ENCODE measurements around the gene MYRF.

MYRF gene

DNA sequence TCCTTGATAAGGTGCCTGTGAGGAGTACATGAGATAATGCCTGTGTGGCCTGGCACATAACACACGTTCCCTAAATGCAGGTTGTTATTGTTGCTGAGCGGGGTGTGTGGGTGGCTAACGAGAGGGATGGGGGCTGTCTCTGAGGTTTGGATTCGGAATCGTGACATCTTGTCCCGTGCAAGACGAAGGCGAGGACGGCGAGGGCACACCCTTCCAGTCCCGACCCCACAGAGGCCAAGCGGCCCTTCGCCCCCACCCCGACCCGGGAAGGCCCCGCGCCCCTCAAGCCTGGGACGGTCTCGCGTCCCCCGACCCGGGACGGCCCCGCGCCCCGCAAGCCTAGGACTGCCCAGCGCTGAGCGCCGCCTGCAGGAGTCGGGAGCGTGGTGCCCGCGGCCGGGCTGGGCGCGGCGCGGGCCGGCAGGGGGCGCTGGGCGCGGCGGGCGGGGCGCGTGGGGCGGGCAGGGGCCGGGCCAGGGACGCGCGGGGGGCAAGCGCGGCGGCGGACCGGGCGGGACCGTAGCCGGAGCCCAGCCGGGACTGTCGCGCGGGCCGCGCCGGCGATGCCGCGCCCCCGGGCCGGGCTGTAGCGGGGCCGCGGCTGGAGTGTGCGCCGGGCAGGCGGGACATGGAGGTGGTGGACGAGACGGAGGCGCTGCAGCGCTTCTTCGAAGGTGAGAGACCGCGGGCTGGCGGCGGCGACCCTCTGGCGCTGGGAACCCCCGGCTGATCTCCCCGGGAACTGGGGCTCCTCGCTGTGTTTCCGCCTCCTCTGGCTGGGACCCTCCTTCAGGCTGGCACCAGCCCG, at the start of gene MYRF:
Gene MYRF (plus strand): TSS at position 520 of the 808 bp plus-strand sequence. CDS start 109 bp downstream, at position 629.
- DNase-seq, result no peak

DNA sequence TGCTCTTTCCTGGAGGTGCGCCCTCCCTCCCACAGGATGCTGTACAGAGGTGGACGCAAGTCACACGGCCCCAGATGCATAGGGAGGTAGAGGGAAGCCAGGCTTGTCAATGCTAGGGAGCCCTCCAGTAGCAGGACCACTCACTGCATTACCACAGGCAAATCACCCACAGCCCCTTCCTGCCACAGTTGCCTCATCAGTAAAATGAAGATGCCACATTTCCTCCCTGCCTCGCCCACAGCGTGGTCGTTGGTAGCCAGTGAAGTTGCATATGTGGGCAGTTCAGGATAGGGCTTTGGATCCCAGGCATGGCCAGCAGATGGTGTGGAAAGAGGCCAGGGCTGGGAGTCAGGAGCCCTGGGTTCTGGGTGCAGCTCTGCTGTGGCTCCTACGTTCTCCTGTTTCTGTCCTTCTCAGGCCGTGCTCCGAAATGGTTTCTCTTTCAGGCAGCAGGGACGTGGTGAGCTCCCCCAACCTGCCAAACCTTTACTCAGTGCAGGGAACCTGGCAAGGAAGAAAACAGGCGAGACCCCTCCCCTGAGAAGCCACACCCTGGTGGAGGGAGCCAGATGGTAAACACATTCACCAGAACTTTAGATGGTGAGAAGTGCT, 49.6 kb upstream of the MYRF start:
- DNase-seq, result no peak

DNA sequence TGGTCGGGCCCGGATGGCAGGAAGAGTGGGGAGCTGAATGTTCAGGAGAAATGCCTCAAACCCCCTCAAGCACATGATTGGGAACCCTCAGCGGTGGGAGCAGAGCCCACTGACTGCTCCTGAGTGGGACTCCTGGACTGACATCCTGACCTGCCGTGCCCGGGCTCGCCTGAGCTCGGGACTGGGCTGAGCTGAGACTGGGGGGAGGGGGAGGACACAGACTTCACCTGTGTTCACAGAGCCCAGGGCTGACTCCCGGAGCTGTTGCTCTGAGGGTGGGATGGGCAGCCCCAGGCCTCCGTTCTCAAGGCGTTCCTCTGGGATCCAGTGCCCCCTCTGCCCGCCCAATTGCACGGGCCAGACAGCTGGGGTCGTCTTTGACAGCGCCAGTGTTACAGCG, 47.6 kb upstream of the MYRF start:
- no peak for DNase-seq

DNA sequence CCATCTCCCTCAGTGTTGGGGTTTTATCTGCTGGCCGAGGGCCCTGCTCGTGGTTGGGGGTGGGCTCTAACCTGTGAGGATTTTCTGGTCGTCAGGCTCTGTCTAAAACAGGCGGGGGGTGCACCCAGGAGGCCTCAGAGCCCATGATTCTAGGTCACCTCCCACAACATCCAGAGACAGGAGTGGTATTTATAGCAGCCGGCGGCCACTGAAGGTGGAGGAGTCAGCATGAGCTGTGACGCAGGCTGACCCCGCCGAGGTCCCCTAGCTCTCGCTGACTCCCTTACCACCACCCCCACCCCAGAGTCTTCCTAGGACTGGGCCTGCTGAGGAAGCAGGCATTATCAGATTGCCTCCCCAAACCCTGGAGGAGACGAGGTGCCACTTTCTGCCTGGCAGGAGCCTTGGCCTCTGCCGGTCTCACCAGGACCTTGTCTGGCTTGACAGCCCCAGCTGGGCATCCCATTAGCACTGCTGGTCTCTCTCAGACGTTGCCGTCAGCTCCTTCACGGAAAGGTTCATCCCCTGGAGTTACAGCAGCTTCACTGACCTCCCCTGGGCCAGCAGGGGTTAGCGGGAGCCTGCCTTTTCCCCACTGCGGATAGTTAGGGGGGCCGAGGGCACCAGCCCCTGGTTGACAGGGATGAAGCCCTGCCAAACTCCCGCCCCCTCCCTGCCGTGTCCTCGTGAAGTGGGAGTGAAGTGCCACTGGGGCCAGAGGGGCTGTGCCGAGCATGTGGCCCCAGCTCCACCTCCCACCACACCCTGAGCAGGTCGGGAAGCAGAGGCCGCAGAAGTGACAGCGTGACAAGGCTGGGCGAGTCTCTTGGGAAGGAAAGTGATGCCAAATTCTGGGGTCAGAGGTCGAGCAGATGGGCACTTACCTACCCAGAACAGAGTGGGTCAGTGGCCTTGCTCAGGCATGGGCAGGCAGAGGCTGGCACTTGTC, 45.7 kb upstream of the MYRF start:
- no peak for DNase-seq

DNA sequence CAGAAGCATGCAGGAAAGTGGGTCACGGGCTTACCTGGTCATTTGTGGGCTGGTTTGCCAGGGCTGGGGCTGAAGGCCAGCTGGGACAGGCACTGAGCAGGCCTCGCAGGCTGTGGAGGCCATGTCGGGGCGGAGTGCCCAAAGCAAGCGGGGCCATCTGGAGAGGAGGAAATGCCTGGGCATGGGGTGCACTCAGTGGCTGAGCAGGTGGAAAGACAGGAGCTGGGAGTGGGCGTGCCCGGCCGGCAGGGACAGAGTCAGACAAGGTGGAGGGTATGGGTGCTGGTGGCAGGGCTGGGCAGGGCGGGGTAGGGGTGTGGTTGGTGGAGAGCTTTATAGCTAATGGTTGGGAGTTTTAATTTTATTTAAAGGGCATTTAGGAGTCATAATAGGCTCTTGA, 44.9 kb upstream of the MYRF start:
- DNase-seq, result no peak

DNA sequence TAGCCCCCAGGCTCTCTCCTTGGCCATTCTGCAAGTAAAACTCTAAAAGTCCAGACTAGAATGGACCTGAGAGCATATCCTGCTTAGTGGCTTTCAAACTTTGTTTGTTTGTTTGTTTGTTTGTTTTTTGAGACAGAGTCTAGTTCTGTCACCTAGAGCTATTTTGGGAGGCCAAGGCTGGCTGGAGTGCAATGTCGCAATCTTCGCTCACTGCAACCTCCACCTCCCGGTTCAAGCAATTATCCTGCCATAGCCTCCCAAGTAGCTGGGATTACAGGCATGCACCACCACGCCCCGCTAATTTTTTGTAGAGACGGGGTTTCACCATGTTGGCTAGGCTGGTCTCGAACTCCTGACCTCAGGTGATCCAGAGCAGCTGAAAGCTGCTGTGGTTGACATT, 43.3 kb upstream of the MYRF start:
- no peak for DNase-seq

DNA sequence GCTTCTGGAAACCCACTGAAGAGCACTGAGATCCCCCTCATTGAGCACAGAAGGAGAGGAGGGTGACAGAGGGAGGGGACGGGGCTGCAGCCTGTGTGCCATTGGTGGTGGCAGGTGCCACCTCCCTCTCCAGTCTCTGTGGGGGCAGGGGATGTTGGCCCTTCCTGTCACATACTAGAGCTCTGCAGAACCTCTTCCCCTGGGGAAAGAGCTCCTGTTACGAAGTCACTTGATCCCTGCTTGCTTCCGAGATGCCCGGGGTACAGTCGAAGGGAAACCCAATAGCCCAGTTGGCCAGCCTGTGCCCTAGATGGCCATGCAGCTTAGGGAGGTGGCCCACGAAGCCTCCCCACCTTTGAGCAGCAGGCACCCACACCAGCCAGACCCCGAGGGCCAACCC, 42.9 kb upstream of the MYRF start:
- no peak for DNase-seq

DNA sequence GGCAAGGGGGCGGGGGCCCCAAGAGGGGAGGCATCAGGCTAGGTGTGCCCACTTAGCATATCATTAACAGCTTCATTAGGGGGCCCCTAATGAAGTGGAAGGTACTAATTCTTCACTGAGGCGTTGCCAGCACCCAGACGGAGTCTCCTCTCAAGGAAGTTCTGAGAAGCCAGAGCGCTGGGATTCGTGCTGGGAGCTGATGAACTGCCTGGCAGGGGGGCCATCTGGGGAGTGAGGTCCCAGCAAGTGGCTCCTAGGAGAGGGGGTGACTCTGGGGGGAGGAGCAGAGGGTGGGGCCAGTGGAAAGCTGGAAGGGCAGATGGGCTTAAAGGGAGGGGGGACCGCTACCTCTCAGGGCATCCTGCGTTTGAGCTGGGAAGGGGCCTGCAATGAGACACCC, 42.4 kb upstream of the MYRF start:
- DNase-seq, result no peak

DNA sequence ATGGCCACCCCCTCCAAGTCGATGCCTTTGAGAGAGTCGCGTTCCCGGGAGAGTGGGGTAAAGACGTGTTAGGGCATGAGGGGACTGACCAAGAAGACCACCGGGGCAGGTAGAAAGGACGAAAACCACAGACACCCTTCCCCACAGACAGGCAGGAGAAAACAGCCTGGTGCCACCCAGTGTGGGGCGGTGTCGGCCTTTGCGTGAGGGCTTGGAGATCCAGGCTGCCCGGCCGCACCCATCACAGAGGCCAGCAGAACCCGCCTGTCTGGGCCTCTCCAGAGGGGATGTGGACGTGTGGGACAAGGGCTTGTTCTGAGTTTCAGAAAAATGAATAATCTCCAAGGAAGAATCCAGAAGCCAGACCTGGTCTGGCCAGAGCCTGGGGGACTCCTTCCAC, 41.4 kb upstream of the MYRF start:
- DNase-seq, result no peak

DNA sequence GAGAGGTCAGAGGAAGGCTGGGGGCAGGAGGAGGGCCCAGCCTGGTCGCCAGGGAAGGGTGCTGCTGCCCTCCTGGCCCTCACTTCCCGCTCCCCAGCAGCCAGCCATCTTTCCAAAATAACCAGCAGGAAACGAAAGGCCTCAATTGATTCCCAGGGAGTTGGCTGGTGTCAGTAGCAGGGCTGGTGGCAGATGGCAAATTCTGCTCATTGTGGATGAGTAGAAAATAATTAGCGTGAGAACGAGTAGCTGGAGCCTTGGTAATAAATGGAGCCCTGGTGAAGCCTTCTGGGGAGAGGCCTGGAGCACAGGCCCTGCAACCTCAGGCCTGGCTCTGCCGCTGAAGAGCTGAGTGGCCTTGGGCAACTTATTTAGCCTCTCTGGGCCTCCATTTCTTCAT, 40.9 kb upstream of the MYRF start:
- no peak for DNase-seq

DNA sequence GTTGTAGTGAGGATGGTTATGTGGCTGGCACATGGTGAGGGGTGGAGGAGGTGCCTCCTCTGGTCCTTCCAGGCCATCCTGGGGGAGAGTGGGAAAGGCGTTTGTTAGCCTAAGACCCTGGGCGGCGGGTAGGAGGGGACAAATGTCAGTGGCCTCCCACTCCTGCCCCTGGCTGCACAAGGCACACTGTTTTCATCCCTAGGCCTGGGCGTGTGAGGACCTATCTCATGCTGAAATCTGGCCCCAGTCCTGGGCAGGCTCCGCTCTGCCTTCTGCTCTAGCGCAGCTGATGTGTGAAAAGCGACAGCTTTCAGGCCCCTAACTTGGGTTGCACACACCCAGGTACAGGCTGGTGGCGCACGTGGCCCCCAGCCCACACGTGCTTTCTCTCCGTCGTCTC, 40.1 kb upstream of the MYRF start:
- DNase-seq, result no peak

DNA sequence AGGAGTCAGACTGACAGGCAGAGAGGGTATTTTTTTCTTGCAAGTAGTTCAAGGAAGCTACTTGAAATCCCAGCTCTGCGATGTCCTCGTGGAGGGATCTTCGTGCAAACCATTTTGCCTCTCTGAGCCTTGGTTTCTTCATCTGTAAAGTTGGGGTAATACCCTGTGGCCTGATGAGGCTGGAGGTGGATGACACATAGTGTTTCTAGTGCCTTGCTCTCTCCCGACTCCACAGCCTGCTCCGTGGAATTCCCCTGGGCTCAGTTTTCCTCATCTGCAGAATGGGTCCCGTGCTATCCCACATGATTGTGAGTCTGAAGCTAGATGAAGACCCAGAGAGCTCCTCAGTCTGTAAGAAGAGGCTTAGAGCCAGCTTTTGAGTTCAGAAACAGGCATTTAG, 39.6 kb upstream of the MYRF start:
- no peak for DNase-seq

DNA sequence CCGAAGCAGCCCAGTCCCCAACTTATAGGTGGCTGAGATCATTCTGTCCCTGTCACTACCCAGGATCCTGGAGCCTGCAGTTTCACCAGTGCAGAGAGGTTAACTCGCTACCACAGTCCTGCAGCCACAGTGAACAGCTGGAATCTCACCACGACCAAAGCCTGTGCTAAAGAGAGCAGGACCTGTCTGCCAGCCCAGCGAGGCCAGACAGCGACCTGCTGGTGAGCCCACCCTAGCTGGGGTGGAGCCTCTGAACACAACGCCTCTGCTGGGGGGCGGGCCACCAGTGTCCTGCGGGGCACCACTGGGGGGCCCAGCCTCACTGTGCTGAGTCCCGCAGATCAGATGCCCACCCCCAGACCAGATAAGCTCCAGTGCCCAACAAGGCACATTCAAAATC, 39.0 kb upstream of the MYRF start:
- no peak for DNase-seq

DNA sequence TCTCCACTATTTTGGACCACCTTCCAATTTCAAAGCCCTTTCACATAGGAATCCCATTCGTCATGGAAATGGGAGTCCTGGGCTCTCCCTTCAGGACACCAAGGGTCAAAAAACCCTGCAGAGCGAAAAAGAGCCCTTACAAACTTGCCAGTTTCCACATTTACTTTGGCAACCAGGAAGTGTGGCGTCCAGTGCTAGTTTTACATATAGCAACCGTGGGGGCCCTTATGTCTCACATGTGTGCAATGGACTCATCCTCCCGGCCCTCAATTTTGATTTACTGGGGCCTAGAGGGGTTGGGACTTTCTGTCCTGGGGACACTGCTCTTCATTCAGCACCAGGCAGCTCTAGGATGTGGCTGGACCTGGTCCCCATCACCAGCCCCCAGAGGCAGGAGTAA, 38.5 kb upstream of the MYRF start:
- DNase-seq, result no peak

DNA sequence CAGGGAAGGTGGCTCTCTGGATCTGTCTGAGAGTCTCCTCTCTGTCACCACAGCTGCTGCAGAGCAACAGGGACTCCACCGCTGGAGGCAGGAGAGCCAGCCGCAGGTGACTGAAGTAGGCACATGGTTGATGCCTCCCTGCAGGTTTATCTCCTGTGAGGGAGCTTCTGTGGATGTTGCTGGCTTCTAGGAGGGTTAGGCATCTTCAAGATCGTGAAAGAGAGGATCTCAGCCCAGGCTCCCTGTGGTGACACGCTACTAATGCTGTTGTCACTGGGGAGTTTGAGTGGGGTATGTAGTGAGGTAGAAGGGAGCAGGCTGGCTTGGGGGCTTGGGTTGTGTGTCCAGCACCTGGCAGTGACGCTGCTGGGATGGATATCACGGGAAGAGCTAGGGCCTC, 38.1 kb upstream of the MYRF start:
- DNase-seq, result no peak

DNA sequence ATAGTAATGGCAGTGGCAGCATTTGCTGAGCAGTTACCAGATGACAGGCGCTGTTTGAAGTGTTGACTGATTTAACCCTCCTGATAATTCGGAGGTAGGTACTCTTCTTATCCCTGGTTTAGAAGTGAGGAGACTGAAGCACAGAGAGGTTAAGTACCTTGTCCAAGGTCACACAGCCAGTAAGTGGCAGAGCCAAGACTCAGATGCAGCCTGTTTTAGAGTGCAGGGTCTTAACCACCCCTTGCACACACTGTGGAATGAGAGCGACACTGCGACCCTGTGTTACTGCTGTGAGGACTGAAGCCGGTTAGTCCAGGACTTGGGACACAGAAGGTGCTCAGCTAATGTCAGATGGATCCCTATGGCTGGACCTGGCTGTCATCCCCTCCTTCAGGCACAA, 37.5 kb upstream of the MYRF start:
- no peak for DNase-seq

DNA sequence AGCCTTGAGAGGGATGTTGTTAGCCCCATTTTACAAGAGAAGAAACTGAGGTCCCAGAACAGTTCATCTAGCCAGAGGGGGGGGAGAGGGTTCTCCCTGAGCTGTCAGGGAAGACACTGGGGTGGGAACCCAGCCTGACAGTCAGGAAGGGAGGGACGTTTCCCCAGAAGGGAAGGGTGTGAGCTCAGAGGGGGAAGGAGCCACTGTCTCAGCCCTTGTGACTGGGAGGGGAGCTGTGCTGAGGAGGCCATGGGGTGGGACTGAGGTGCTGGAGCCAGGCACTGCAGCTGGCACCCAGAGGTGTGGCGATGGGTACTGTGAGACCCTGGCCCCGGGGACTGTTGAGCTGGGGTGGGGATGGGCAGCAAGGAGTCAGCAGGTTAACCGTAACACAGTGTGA, 36.6 kb upstream of the MYRF start:
- no peak for DNase-seq

DNA sequence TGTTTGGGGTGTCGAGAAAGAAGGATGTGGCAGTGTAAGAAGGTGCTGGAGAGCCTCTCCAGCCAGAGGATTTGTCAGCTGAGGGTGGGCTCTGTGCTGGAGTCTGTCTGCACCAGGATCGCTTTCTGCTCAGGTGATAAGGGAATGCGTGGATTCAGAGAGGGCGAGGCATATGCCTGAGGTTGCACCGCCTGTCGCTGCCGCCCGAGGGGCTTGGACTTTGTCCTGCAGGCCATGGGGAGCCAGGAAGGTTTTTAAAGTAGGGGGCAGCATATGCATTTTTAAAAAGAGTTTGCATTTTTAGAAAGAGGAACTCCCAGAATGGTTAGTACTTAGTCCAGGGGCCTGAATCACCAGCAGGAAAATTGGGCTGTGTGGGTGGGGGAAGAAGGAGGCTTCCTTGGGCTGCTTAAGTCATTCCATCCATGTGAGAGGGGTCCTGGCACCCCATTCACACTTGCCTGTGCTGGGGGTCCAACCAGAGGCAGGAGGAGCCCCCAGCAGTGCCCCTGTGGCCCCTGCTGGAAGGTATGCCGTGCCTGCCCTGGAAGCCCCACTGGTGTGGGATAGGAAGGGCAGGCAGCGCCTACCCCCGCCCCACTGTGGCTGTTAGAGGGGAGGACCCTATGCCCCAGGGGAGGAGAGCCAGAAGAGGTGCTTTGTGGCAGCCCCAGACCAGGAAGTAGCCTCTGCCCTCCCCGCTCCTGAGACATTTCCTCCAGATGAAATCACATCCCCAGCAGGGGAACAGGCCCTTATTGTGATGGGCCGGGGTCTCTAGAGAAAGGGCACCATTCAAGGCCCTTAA, 35.8 kb upstream of the MYRF start:
- DNase-seq, result no peak

DNA sequence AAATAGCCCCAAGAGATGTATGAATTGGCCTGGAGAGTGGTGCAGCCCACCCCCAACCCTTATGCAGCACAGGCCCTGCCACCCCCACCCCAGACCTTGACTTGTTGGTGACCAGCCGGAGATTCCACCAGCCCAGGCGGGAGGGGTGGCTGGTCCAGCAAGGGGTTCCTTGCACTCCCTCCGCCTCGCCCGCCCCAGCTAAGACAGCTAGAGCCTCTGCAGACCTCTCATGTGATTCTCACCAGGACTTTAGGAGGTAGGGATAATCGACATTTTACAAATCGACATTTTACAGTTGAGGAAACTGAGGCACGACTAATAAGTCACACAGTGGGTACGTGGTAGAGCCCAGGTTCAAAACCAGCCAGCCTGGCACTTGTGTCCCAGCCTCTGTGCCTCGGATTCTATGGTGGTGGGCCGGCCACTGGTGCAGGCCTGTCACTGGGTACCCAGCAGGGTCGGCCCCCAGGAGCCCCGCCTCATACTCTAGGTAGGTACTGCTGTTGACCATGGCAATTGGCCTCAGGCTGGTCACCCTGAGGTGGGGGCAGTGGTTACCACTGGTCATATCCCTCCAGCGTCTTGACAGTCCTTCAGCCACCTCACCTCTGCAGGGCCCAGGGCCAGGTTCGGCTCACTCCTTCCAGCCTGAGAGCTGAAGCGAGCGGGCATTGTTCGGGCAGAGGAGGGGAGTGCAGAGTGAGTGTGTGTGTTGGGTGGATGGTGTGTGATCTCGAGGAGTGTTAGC, 35.0 kb upstream of the MYRF start:
- DNase-seq, result no peak

DNA sequence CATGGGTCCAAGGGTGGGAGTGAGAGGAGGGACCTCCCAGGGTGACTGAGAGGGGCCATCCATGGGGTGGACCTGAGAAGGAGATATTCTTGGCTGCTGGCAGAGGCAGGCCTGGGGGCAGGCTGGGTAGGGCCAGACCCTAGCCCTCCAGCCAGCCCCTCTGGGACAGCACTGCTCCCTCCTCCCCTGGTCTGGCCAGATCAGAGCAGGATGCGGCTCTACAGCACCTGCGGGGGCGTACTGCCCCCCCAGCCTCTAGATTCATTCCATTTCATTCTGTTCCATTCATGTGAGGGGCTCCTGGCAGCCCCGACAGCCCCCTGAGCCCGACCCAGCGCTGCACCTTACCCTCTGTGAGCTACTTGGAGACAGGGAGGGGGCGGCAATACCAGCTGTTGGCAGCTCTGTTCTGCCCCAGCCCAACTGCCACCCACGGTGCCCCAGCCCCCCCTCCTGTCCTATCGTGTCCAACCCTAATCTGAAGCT, 34.3 kb upstream of the MYRF start:
- no peak for DNase-seq

DNA sequence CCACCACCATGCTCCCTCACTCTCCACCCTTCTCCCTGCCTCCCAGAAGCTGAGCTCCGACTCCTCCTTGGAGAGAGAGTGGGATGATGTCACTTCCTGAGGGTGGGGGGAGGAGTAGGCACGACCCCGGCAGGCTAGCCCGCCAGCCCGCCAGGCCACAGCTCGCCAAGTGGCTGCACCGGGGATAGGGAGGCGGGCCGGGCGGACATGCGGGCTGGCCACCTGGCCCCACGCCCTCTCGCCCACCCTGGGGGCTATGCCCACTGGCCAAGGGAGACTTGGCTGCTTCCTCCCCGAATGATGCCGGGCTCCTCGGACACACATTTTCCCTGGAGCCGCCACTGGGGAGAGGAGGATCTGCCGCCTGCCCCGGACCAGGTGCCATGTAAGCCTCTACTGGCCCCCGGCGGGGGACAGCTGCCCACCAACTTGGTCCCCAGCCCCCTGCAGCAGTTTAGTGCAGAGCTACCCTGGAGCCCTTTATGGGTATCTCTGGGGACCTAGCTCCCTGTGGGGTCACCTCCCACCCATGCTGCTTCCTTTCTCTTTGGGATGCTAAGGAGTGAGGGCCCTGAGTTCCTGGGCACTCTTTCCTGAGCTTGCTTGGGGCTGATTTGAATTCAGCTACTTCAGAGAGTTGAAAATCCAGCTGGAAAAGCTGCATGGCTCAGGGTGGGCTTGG, 33.7 kb upstream of the MYRF start:
- no peak for DNase-seq

Data from T1000 (cell line).